NCI-H1092 treated with DMSO at 0.1 percent for 48 hours (cell line): ENCODE data around the gene GPR35.

Experiments used
- DNase-seq: peaks from one replicate; lab custom pipeline; 2025; lab: John Stamatoyannopoulos, UW

Gene GPR35

GRCh38 chr2:240638512-240639160 is 13.4 kb downstream of the GPR35 start:
- no peak for DNase-seq

GRCh38 chr2:240639566-240639965 is 14.3 kb downstream of the GPR35 start:
- no peak for DNase-seq

- peak; percentile 2 for DNase-seq
These were observed 15.7 kb downstream of the GPR35 start for GRCh38 chr2:240640939-240641338.

- DNase-seq = no peak
These were observed 17.0 kb downstream of the GPR35 start for GRCh38 chr2:240642061-240642805.

GRCh38 chr2:240642806-240643092 is 17.5 kb downstream of the GPR35 start:
- DNase-seq = no peak

DNA sequence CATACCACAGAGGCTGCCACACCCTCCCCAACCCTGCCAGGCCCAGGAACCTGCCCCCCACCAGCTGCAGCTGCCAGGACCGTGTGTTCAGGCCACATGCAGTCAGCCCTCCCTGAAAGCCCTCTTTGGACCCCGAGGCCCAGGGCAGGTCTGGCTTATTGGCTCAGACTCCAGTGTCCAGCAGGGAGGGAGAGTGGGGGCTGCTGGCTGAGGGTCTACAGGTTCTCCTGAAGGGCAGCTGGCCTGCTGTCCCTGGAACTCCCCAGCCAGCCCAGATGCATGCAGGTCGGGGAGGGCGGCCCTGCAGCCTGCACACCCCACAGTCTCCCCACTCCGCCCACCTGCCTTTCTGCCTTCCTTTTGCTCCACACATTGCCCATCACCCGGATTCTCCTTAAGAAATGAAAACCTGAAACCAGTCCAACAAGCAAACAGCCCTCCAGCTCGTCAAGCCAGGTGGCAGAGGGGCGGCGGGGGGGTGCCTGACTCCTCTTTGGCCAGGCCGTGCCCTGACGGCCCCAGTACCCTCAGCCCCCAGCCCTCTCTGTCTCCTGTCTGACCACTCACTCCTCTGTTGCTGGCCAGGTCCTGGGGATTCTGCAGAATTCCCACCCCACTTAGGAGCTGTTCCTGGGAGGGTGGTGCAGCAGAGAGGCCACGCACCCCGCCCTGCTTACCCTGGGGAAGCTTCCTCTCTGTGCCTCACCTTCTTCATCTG is 18.0 kb downstream of the GPR35 start:
- DNase-seq = no peak

- DNase-seq = no peak
These were observed 18.5 kb downstream of the GPR35 start for GRCh38 chr2:240643811-240644150.

DNA sequence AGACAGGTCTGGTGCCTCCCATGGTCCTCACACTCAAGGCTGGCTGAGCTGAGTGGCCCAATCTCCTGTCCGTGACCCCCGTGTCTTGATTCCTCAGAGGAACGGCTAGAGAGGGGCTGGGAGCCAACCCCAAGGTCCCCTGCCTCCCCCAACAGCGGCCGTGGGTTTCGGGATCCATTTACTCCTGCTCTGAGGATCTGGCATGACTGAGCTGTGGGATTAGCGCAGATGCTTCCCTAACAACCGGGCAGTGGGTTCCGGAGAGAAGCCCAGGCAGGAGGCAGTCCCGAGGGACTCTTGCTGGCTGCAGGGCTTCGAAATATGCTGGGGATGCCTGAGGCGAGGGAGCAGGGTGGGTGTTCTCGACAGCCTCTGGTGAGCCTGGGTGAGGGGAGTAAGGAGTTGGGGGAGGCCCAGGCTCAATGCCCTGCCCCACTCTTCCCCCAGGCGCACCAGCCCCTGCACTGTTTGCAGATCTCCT is 18.9 kb downstream of the GPR35 start:
- DNase-seq = no peak

DNA sequence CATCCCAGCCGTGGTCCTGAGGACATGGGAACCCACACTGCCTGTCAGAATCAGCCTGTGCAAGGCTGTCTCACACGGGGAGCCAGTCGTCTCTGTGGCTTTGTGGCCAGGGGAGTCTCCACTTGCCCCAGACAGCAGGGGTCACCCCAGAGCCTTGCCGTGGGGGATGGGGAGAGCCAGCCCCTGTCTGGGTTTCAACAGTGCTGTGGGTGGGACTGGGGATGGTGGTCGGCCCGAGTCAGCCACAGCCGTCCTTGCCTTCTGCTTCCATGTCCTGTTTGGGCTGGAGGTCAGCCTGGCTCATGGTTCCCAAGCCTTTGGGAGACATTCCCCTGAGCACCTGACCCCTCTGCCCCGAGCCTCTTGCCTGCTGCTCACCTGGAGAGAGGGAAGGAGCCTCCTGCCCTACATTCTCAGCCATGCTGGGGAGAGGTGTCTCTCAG is 19.6 kb downstream of the GPR35 start:
- DNase-seq = no peak

- DNase-seq = no peak
These were observed 20.1 kb downstream of the GPR35 start for GRCh38 chr2:240645346-240645745.

DNA sequence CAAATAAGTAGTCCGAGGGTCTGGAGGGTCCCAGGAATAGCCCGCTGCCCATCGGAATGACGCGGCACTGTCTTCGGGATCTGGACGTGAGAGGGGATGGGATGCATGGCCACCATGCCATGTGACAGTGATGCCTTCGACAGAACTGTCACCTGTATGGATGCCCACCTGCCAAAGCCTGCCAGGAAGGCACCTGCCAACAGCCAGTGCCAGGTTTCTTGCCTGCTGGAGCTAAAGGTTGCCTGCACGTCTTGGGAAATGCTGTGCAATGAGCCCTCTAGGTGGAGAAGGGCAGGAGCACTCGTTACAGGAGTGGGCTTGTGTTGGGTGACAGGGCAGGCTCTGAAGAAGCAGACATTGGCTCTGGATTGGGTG is 20.5 kb downstream of the GPR35 start:
- no peak for DNase-seq

DNA sequence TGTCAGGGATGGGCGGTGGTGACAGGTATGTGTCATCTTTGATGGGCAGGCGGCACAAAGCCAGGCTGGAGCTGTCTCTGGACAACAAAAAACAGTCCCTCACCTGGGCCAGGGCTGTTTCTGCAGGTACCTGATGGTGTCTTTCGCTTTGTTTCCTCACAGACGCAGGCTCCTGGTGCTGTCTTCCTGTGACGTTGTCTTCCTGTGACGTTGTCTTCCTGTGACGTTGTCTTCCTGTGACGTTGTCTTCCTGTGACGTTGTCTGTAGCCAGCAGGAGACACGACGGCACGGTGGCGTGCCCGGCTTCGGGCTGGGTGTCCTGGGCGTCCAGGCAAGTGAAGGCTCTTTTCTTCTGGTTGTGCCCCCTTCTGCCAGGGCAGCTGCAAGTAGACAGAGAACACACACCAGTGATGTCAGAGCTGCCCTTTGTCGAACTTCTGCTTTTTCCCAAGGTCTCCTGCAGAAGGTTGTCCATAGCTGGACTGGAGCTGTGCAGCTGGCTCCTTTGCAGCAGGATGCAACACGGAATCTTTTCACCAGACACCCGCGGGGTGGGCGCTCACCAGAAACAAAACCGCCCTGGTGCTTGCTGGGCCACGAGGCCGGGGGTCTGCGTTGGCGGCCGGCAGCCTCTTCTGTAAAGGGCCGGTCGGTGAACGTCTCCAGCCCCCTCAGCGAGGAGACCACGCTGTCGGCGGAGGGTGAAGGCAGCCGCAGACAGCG is 21.1 kb downstream of the GPR35 start:
- DNase-seq = no peak

DNA sequence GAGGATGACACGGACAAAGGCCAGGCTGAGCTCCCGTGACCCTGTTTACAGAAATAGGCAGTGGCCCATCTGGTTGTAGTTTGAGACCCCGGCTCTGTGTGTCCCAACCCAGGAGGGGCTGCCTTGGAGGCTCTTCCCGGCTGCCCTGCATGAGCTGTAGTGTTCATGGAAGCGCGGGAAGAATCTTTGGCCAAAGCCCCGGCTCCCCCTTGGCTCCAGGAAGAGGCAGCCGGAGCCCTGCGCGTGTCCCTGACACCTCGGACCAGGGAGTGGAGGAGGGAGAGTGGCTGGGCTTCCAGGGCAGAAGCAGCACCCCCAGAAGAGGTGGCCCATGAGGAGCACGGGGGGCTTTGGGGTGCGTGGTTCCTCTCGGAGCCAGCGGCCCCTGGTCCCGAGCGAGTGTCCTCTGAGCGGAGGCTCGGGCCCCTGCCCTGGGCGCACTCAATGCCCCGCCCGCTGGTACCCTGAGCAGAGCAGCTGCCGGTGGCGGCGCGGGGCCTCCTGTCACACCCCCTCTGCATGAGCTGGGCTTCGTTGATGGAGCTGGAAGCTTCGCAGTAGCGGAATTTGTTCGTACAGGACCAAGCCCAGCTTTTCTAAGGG is 21.7 kb downstream of the GPR35 start:
- DNase-seq = no peak

DNA sequence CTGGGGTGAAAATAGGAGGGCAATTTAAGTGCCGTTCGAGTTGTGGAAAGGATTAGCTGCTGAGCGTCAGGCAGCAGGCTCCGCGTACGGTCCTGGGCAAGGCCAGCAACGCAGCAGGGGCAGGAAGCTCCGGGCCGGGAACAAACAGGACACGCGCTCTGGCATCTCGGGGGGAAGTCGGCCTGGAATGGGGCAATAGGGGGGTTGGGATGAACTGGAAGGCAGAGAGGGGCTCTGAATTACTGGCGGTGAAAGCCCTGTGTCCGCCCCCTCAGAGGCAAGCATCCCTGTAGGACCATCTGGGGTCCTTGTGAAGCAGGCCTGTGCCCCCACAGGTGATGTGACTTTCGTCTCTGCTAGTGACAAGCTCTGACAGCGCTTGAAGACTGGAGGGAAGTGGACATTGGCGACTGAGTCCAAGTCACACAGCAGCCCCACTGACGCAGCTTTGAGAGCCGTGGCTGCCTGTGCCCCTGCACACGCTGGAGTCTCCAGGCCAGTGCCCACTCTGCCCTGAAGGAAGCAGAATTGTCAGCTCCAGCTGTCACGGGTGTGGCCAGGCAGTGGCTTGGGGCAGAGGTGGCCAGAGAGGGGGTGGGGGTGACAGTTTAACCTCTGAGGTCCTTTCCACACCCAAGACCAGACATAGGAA is 22.3 kb downstream of the GPR35 start:
- DNase-seq = no peak

- DNase-seq = no peak
These were observed 22.9 kb downstream of the GPR35 start for GRCh38 chr2:240648155-240648649.

DNA sequence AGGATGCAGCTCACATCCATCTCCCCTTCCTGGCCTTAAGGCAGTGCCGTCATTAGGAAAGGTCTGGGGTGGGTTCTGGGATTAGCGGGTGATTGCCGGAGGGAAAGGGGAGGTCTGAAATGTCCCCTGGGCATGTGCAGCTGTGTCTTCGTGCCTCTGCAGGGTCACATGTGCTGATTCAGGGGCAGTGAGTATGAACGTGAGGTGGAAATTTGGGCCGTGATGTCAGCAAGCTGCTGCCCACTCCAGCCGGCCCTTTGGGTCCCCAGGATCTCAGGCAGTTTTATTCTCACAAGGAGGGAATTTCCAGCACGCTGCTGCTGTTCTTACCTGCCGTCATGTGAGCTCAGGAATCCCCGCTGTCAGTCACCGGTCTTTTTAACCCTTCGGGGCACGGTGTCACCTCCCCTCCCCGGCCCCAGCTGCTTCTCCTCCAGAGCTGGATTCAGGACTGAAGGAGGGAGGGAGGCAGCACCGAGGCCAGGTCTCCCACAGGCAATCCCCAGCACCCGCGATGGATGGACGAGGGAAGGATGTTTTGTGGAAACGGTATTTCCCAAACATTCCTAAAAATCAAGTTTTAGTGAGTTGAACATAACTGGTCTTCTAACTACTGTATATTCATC is 23.5 kb downstream of the GPR35 start:
- no peak for DNase-seq

DNA sequence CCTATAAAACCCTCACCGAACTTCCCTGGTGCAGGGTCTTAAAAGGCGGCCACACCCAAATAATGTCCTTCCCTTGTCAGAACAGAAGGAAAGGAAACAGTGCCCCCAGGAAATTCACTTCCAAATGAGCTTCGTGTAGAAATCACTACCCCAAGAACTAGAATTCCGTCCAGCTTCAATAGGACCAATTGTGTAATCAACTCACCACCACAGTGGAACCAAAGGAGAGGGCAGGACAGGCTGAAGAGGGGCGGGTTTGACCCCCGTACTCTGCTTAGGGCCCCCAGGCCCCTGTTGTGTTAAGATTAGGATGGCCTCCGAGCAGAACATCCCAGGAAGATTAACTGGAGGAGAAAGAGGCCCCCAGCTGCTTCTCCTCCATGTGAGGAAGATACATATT is 24.1 kb downstream of the GPR35 start:
- no peak for DNase-seq

GRCh38 chr2:240650254-240650965 is 25.1 kb downstream of the GPR35 start:
- DNase-seq = no peak

DNA sequence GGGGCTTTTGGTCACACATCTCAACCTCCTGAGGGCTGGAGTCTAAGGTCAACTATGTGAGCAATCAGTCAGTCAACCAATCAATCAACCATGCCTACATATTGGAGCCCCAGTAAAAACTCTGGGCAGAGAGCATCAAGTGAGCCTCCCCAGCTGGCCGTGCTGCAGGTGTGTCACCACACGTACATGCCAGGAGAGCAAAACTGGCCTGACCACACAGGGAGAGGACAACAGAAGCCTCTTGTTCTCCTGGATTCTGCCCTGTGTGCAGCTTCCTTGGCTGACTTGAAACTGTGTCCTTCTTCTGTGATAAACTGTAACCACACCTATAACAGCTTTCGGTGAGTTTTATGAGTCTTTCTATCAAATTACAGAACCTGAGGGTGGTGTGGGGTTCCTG is 25.9 kb downstream of the GPR35 start:
- no peak for DNase-seq
